ENCODE measurements around the gene CHKB.
"Not testable (repeated sequence)": the region's sequence is repeated elsewhere in the genome, so short reads cannot be mapped to it uniquely, and the experiment has no call there.

CHKB gene, protein sequence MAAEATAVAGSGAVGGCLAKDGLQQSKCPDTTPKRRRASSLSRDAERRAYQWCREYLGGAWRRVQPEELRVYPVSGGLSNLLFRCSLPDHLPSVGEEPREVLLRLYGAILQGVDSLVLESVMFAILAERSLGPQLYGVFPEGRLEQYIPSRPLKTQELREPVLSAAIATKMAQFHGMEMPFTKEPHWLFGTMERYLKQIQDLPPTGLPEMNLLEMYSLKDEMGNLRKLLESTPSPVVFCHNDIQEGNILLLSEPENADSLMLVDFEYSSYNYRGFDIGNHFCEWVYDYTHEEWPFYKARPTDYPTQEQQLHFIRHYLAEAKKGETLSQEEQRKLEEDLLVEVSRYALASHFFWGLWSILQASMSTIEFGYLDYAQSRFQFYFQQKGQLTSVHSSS

DNA sequence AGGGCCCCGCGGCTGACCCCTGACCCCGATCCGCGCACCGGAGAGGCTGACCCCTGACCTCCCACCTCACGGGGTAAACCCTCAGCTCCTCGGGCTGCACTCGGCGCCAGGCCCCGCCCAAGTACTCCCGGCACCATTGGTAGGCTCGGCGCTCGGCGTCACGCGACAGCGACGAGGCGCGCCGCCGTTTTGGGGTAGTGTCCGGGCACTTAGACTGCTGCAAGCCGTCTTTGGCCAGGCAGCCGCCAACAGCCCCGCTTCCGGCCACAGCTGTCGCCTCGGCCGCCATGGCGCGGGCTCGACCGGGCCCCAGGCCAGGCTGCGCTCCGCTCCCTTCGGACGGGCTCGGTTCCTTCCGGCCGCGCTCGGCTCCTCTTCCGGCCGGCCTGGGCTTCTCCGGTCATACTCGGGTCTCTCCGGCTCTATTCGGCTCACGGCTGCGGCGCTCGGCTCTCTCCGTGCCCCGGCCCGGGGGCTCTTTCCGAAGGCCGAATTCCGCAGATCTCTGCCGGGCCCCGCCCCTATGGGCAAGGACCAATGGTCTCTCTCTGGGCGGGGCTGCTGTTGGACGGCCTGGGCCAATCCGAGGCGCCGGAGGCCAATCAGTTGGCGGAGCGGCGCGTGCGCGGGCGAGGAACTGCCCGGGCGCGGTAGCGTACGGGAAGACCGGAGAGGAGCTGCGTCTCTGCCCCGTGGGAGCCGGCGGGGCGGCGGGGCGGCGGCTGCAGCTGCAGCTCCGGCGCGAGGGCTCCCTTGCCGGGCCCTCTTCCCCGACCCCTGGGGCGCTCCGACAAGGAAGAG, at the start of gene CHKB:
Gene CHKB, minus strand, starts transcription at position 357 of the 801 bp plus-strand sequence. Its CDS starts 68 bp downstream, at position 289.
- DNase-seq, result peak; percentile 58

DNA sequence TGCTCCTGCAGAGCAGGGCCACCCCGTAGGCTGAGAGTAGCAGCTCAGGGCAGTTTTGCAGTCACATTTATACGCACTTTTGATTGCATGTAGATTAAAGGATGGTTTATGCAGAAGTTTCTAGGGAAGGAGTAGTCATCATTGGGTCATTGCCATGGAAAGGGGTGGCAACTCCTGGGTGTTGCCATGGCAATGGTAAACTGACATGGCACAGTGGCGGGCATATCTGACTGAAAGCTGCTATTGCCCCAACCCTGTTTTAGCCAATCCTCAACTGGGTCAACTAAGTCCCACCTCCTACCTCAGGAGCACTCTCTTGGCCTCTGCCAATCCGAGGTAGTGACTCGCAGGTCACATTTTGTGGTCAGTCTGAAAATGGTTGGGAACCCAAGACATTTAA, 47.7 kb upstream of the CHKB start:
- no peak for DNase-seq

DNA sequence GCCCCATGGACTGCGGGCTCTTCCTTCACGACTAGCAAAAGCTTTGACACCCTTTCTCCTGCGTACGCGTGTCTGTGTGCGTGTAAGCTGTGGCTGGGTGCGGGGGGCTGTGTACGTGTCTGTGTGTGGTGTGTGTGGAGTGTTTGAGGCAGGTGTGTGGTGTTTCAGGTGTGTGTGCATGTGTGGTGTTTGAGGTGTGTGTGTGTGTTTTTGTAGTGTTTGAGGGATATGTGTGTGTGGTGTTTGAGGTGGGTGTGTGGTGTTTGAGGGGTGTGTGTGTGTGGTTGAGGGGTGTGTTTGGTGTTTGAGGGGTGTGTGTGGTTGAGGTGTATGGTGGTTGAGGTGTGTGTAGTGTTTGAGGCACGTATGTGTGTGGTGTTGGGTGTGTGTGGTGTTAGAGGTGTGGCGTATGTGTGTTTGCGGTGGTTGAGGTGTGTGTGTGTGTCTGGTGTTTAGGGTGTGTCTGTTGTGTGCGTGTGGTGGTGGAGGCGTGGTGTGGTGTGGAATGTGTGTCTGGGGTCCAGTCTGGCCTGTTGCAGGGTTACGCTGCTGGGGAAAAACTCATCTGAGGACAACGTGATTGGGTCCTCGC, 46.0 kb upstream of the CHKB start:
- no peak for DNase-seq

DNA sequence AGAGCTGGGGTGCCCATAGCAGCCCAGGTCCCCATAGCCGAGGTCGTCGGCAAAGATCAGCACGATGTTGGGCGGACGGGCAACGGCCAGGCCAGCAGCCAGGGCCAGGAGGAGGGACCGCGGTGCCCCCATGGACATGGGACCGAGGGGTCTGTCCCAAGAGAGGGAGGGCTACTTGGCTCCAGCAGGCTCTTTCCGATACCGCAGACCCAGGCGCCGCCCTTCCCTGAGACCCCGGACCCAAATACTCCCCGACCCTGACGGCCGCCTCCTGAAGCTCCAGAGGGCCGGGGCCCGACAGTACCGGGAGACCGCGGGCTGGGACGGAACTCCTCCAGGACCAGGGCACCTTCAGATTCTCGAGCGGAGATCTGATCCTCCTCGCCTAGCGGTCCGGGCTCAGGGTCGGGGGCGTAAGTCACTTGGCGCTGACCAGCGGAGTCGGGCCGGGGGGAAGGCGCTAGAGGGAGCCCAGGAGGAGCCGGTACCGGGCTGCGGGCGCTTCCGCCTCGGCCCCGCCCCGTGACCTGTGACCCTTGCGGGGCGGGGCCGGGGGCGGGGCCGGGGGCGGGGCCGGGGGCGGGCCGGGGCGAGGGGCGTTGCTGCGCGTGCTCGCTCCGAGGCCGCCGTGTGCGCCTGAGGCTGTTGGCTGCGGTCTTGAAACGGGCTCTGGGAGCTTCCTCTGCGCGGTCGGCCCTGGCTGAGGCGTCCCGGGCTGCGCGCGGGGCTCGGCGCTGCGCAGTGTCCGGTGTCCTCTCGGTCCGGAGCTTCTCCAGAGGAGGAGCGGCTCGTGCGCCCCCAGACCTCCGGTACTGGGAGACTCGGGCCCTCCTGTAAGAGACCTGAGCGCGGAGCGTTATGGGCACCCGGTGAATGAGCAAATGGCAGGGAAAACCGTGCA, 45.2 kb upstream of the CHKB start, which contains the start of gene ARSA:
Gene ARSA, minus strand, starts transcription at position 511 of the 901 bp plus-strand sequence. Its CDS starts 373 bp downstream, at position 138.
- DNase-seq, result no peak

DNA sequence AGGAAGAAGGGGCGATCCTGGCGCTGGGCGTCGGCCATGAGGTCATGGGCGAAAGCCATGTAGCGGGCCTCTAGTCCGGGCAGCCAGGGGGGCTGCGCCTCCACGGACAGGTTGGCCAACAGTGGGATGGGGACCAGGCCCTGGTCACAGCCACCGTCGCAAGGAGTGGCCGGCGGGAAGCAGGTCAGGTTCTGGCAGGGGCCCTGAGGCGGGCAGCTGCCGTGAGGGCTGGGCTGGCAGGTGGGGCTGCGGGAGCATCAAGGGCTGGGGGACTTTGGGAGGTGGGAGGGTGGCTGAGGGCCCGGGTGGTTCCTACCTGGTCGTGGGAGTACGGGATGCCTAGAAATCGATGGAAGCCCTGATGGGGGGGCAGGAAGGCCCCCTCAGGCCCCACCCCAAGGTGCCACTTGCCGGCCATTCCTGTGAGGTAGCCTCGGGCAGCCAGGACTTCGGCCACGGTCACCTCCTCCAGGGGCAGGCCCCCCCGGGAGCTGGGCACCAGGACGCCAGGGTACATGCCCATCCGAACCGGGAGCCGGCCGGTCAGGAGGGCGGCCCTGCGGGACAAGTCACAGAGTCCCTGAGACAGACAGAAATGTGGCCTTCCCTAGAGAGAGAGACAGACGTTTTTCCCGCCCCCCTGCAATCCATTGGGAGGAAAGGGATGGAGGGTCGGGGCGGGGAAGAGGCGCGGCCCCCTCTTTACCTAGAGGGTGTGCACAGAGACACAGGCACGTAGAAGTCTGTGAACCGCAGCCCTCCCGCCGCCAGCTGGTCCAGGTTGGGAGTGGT, 44.4 kb upstream of the CHKB start:
- no peak for DNase-seq

DNA sequence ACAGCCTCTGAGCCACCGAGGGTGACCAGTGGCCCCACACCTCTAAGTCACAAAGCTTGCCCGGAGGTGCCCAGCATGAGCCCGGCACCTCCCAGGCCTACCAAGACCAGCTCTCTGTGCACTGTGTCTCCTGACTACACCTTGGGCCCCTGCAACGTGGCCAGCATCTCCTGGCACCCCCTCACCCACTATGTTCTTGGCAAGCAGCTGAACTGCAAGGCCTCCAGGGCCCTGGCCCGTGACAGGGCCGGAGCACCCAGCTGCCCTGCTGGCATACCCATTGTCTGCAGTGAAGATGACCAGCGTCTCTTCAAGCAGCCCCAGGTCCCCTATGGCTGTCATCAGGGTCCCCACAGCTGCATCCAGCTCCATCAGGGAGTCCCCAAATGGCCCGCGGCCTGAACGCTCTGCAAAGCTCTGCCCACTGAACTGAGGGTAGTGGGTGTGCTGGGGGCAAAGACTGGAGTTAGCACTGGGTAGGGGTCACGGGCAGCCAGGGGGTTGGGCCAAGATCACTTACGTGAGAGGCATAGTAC, 43.7 kb upstream of the CHKB start:
- DNase-seq, result no peak

DNA sequence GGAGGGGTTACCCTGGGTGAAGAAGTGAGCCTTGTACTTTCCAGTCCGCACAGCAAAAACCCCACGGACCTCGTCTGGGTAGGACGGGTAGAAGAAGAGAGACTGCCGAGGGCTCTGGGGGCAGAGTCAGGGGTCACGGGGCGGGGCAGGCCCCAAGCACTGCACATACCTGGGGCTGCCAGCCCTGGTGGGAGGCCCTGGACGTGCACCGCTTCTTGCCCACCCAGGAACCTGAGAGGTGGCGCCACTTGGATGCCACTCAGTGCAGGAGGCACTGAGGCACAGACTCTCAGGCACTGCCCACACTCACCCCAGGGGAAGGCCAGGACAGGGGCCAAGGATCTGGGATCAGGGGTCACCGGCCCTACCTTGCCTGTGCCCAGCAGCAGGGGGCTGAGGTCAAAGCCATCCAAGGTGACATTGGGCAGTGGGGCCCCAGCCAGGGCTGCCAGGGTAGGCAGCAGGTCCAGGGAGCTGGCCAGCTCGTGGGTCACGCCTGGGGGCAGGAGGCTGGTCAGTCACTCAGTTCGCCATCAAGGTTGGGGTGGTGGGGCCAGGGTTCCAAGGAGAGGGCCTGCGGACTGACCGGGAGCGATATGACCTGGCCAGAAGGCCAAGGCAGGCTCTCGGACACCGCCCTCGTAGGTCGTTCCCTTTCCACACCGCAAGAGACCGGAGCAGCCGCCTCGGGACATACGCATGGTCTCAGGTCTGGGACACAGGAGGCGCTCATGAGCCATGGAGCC, 43.1 kb upstream of the CHKB start:
- no peak for DNase-seq

DNA sequence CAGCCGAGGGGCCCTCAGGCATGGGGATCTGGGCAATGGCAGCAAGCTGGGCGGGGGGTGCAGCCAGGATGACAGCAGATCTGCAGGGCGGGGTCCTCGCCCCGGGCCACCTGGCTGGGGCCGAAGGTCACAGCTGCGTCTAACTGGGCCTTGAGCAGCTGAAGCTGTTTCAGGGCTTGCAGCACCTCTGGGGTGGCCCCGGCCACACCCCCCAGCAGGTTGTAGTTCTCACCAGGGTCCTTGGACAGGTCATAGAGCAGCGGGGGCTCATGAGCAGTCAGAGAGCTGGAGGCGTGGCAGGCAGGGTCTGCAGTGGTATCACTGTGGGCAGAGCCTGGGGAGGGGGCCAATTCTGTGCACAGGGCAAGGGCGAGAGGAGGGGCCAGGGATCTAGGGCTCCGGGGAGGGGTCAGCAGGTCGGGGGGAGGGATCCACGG, 42.5 kb upstream of the CHKB start:
- DNase-seq, result no peak

DNA sequence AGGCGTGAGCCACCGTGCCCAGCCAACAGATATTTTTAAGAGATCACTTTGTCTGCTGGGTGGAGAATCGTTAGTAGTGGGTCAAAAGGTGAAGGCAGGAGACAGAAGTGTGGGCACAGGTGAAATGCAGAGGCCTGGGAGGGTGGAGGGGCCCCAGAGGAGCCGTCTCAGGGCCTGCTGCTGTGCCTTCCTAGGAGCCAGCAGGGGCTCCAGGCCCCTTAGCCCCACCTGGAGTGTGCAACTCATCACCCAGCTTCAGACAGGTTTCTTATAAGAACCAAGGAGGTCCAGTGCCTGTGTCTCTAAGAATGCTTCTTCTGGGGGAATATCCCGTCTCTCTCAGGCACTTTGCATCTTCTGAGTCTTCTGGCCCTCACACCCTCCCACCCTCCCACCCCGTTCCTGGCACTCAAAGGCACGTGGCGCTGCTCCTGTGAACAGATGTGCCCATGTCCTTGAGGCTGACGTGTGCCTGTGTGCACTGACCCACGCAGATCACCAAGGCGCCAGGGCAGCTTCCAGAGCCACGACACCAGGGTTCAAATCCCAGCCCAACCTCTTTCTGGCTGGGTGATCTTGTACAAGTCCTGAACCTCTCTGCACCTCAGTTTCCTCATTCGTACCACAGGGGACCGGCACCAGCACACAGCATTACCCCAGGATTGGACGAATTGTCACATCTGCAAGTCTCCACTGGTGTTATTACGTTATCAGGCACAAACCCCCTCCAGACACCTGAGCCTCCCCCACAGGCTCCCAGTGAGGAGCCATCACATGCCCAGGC, 41.9 kb upstream of the CHKB start:
- DNase-seq, result no peak

DNA sequence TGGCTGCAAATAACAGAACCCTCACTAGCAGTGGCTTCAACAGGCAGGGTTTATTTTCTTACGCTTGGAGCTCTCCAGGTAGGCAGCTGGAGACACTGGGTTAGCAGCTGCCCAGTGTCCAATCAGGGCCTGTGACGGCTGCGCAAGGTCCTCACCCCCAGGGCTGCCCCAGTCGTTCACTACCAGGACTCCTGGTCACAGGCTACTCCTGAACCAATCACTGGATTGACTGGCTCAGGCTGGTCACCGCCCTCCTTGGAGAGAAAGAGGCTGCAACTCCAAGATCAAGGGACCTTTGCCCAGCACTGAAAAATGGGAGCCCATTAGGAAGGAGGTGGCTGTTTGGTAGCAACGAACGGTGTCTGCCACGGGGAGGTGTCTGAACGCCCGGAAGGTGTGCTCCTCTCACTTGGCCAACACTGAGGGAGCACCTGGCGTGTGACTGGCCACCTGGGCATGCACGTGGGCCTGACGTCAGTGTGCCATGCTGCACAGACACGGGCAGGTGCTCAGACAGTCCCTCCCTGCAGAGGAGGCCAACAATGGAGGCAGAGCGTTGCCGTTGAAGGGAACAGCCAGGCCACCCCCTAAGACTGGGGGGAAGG, 40.2 kb upstream of the CHKB start:
- DNase-seq, result peak; percentile 22

DNA sequence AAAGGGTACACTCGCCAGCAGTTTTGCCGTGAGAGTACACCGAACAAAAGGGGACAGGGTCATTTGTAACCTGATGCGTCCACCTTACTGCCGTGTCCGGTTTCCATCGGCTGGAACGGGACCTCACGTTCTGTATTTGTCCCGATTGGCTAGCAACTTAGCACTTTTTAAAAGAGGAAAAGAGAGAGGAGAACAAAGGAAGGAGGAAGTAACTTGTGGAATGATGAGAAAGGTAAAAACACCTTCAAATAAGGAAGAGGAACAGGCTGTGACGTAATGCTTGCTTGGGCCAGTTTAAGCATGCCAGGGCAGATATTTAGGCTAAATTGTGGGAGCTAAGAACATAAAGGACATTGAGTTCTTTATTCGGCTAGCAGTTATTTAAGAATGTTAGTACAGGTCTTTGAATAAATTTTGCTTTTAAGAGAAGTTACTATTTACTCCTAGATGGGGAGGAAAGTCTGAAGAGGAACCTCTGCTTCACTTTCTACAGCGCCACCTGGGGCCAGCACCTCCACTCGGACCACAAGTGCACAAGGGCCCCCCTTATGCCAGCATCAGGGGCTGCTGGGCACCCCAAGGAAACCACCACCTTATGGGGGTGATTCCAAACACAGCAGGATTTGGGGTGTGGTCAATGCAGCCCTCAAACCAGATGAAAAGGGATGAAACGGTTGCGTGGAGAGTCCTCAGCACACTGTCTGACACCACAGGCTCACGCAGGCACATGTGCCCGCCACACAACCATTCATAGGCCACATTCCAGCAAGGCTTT, 39.5 kb upstream of the CHKB start:
- no peak for DNase-seq

DNA sequence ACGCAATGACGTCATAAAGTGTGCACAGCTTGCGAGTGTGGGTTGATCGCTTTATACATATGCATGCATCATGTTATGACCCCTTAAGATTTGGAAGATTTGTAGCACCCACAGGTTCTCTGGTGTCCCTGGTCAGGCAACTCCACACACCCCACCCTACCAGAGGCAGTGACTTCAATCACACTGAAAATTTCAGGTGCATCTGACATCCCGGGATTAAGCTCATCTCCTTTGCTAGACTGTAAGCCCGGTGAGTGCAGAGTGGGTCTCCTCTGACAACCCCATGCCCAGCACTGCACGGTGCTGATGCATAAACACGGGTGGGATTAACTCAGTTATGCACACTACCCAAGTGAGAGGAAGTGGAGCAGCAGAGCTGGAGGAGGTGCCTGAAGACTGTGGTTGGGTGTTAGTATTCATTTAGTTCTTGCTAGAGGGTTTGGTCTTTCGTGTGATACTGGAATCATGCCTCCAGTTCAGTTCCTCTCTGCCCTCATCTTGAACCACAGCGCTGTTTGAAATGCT, 38.8 kb upstream of the CHKB start:
- DNase-seq, result no peak

DNA sequence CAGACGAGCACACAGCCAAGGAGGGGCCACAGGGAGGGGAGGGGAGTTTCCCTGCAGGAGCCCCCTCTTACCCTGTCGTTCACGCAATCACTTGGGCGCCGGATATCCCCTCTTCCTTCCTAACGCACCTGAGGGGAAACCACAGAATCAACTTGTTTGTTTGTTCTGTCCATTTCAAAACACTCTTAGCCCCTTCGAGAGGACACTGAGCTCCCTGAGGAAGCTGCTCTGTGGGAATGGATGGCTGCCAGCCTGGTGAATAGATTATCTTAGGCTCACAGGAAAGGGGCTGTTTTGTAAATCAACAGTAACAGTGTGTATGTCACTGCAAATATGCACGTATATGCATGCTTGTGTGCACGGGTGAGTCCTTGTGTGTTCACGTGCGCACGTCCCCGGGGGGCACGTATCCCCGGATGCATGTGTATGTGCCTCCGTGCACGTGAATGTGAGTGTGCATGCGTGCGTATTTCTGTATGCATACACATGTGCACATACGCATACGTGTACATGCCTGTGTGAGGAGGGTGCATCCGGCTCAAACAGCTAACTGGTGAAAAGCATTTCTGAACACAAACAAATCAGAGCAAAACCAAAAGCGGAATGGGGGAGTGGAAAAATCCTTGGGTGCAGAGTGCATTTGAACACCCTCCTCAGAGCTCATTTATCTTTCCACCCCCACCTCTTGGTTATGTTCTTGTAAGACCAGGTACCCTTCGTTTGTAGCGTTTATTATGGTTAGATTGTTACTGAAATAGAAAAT, 38.1 kb upstream of the CHKB start:
- DNase-seq, result no peak

DNA sequence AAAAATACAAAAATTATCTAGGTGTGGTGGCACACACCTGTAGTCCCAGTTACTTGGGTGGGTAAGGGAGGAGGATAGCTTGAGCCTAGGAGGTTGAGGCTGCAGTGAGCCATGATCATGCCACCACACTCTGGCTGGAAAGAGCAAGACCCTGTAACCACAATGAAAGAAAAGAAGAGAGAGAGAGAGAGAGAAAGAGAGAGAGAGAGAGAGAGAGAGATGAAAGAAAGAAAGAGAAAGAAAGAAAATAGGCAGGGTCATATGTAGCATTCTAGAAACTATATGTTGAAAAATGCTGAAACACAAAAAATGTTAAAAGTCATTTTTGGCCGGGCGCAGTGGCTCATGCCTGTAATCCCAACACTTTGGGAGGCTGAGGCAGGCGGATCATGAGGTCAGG, 31.6 kb upstream of the CHKB start:
- DNase-seq, result not testable (repeated sequence)

DNA sequence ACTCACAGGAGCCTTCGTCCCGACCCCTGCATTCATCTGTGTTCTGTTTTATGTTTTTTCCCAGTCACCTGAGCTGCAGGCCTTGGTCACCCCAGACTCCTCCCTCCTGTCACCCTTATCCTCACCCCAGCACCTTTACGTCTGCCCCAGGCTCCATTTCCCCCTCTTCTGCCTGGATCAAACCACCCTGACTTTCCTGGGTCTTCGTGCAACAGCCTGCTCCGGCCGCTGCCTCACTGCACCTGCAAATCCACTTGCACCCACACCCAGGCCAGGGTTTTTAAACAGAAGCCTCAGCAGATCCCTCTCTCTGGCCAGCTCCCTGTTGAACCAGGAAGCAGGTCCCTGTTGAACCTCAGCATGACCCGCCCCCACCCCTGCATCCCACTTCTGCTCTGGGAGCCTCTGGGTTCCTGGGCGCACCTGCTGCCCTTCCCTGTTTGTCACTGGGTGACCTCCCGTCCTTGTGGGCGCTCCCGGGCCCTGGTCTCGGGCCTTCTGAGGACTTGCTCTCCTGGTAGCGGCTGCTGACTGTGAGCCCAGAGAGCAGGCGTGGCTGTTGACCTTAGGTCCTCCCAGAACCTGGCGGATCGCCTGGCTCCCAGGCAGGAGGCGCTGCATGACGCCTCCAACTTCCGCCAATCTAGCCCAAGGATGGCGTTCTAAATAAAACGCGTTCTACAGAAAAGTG, 30.8 kb upstream of the CHKB start:
- no peak for DNase-seq

DNA sequence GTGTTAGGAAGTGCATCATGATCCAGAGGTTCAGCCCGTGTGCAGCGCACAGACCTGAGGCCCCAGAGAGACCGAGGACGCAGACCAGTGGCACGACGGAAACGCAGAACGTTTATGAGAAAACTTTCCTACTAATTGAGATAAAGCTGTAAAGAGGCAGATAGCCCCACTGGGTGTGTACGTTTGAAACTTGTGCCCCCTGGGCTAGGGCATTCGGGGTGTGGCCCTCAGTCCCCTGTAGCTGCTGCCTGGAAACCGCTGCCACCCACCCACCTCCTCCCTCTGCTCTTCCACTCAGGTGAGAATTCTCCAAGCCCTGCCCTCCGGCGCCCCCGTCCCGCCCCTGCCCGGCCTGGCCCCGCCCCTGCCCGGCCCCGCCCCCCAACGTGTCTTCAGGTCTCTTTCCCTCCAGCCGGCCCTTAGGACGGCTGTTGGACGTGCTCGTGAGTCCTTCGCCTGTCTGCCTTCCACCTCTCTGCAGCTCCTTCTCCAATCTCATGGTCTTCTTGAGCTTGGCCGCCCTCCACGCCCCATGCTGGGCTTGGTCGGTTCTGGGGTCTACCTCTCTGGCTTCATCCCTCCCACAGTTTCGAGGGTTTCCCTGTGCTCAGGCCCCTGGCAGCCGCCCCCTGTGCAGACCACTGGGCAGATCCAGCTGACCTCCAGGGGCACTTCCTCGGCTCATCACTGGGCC, 30.0 kb upstream of the CHKB start:
- DNase-seq, result no peak

All from NCI-H1417 treated with DMSO at 0.1 percent for 48 hours (cell line).